HG02642 (cell line): ENCODE measurements around the gene TRMT10C.
A peak's percentile ranks its signal among the peaks of the same experiment; 100 is the strongest.
"Not testable (repeated sequence)": the region's sequence is repeated elsewhere in the genome, so short reads cannot be mapped to it uniquely, and the experiment has no call there.

ENCODE experiments used
- ATAC-seq: cut with Tn5 transposase; IDR thresholded peaks from one replicate; pipeline ENCODE4 v1.9.1; 2021; ENCODE audit warnings: mild to moderate bottlenecking; ENCODE audit not compliant: unreplicated experiment, poor library complexity

The TRMT10C gene

DNA sequence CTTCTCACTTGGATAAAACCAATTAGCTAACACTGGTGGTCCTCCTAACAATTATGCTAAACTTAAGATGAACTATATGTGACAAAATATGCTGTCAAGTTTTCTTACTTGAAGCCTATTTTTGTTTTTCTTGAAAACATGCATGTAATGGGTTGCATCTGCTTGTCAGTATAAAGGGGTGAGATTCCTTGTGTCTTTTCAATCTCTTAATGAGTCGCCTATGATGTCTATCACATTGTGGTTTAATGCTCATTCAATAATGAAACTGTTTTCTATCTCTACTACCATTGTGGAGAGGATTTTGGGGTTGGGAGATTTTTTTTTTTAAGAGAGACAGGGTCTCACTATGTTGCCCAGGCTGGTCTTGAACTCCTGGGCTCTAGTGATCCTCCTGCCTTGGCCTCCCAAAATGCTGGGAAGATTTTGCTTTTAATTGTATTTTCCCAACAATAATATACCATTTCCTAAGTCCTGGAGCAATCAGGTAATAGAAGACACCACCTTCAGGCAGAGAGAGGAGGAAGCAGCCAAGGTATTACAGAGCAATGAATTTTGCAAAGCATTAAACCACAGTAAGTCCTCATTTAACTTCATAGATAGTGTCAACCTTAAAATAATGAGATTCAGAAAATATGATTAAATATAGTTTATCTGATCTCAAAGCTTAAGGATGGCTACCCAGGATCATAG lies 17.4 kb upstream of the TRMT10C start:
- no peak for ATAC-seq

DNA sequence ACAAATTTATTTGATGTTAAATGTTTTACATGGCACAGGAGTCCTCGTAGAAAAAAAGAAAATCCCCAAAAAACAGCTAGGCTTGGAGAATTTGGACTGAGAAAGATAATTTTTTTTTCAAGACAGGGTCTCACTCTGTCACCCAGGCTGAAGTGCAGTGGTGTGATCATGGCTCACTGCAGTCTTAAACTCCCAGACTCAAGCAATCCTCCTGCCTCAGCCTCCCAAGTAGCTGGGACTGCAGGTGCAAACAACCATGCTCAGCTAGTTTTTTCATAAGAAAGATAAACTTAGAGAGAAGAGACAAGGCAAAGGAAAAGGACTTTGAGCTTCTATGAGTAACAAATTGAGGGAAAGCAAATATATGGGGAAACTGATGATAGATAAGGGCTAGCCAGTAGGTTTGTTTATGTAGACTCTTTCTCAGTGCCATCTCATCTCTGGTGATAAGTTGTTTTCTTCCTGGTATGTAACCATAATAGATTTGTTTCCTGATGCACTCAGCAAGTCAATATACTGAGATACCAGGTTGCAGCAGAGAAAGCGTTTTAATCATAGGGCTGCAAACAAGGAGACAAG lies 13.1 kb upstream of the TRMT10C start:
- no peak for ATAC-seq

DNA sequence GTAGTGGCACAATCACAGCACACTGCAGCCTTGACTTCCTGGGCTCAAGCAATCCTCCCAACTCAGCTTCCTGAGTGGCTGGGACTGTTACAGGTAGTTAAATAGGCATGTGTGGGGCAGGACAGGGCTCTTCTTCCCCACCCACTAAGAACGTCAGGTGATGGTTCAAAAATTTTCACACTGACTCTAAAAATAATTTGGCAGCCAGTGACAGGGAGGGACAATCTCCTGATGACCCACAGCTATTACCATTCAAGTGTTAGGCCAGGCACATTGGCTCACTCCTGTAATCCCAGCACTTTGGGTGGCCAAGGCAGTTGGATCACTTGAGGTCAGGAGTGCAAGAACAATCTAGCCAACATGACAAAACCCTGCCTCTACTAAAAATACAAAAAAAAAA lies 12.2 kb upstream of the TRMT10C start:
- ATAC-seq = no peak

DNA sequence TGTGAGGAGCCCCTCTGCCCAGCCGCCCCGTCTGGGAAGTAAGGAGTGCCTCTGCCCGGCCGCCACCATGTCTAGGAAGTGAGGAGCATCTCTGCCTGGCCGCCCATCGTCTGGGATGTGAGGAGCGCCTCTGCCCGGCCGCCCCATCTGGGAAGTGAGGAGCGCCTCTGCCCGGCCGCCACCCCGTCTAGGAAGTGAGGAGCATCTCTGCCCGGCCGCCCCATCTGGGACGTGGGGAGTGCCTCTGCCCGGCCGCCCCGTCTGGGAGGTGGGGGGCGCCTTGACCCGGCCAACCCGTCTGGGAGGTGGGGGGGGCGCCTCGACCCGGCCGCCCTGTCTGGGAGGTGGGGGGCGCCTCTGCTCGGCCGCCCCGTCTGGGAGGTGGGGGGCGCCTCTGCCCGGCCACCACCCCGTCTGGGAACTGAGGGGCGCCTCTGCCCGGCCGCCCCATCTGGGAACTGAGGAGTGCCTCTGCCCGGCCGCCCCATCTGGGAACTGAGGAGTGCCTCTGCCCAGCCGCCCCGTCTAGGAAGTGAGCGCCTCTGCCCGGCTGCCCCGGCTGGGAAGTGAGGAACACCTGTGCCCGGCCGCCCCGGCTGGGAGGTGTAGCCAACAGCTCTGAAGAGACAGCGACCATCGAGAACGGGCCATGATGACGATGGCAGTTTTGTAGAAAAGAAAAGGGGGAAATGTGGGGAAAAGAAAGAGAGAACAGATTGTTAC lies 10.1 kb upstream of the TRMT10C start:
- not testable (repeated sequence) for ATAC-seq

DNA sequence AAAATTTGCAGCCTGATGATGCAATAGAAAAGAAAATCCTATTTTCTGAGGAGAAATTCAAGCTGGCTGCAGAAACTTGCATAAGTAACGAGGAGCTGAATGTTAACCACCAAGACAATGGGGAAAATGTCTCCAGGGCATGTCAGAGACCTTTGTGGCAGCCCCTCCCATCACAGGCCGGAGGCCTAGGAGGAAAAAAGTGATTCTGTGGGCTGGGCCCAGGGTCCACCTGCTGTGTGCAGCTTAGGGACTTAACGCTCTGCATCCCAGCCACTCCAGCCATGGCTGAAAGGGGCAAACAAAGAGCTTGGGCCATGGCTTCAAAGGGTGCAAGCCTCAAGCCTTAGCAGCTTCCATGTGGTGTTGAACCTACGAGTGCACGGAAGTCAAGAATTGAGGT lies 8.3 kb upstream of the TRMT10C start:
- not testable (repeated sequence) for ATAC-seq

DNA sequence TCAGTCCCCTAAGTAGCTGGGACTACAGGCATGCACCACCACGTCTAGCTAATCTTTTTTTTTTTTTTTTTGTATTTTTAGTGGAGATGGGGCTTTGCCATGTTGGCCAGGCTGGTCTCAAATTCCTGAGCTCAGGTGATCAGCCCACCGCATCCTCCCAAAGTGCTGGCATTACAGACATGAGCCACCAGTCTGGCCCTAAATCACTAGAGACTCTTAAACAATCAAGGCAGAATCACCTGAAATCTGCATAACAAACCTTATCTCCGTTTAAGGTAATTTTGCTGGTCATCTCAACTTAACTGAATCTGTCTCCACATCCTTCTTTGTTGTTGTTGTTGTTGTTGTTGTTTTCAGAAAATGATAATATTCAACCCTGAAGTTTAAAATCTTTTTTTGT lies 5.6 kb upstream of the TRMT10C start:
- no peak for ATAC-seq

DNA sequence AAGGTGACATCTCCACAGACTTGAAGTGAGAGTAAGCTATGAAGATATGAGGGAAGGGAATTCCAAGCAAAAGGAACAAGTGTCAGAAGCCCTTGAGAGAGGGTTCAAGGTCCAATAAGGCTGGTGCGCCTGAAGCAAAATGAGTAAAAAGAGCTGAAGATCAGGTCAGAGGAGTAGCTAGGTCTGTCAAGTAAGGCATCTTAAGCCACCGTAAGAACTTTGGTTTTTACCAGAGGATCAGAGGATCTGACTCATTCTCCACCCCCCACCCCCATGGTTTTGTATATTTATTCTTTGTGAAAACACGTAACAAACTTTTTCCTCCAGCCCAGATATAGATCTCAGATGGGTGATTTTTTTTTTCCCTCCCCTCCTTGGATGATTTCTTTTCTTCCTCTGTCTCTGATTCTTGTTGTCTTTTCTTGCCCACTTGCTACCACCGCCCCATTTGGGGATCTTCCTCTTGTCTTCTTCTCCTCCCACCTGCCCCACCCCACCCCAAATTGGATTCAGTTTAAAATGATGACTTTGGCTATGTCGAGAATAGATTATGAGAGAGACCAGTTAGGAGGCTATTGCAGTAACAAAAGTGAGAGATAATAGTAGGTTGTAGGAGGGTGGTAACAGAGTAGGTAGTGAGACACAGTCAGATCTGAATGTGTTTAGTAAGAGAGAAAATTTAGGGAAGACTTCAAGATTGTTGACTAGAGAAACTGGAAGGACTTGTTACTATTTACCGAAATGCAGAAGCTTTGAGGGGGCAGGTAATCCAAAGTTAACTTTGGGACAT lies 6.1 kb downstream of the TRMT10C start:
- no peak for ATAC-seq

DNA sequence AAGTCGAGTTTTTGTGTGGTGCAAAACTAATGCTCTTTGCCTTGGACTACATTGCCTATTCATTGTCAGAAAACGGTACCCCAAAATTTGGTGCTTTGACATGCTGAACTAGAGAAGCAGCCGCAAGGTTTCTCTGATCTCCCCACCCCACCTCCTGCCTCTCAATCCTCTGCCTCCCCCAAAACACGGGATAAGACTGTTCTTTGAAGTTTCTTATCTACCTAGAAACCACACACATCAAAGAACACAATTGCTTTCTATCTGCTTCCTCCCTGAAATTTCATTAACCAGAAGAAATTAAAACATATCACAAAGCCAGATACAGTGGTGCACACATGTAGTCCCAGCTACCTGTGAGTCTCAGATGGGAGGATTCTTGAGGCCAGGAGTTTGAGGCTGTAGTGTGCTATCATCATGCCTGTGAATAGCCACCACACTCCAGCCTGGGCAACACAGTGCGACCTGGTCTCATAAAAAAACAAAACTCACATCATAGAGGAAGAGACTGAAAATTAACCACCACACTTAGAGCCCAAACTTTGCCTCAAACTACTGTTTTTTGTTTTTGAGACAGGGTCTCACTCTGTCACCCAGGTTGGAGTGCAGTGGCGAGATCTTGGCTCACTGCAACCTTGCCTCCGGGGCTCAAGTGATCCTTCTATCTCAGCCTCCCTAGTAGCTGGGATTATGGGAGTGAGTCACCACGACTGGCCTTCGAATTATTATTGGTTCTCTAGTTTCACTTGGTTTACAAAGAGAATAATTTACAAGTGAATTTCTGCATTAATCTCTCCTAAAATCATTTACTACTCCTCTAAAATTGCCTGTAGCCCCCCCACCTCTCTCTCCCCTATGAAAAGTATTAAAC lies 9.6 kb downstream of the TRMT10C start:
- no peak for ATAC-seq

DNA sequence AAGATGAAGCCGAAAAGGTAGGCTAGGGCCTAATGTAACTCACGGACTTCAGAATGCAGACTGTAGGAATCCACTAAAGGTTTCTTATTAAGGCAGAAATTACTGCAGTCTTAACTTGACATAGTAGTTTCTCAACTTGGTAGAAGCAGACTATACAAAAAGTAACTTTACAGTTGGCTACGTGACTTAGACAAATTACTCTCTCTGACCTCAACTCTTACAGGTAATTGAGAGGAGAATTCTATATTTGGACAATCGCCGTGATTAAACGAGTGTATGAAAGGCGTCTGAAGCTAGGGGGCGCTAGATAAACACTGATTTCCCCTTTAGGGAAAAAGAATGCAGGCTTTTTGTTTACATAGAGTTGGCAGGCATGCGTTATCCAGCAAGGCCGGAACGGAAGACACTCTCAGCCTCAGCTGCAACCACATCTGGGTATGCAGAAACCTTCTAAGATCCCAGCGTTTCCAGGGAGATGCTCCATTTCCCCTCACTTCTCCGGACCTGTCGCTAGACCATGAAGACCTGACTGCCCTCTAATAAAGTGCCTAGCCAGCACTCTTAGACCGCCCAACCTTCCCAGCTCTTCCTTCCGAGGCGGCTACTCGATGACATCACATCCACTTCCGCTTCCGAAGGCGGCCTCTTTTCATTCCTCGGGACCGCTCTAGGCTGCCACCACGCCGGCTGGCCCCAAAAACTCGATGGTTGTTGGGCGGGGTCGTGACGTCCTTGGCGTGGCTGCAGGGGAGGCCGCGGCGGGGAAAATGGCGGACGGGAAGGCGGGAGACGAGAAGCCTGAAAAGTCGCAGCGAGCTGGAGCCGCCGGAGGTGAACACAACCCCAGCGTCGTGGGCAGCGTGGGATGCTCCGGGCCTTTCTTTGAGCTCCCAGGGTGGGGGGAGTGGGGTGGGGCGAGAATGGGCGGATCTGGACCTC lies 12.1 kb downstream of the TRMT10C start, which contains the start of gene PCNP:
Gene PCNP (plus strand): TSS at position 732 of the 939 bp plus-strand sequence. CDS start 36 bp downstream, at position 768.
- ATAC-seq = peak; percentile 89

DNA sequence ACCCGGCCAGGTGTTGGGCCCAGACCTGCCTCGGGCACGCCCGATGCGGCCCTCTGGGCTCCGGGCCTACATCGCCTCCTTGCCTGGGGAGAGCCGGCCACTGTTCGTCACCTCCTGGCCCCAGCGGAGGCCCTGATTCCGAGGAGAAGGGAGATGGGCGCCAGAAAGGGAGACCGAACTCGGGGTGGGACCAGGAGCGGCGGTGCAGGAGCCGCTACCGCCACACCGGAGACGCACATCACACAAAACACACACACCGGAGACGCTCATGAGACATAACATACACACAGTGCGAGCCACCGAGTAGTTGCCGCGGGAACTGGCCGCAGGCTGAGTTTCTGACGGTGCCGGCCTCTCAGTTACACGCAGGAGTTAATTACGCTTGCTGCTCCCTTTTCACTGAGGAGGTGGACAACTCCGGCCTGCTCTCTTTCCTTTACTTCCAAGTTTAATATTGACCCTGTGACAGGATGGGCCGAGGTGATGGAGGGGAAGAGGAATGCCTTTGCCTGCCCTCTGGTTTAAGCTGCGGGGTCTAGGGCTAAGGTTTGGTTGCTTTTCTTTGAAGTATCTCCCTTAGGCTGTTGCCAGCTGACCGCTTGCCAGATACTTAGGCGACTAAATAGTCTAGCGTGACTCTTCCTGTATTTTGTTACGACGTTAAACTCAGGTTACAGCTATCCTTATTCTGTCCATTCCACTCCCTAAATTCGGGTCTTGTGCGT lies 12.9 kb downstream of the TRMT10C start:
- ATAC-seq = peak; percentile 52

DNA sequence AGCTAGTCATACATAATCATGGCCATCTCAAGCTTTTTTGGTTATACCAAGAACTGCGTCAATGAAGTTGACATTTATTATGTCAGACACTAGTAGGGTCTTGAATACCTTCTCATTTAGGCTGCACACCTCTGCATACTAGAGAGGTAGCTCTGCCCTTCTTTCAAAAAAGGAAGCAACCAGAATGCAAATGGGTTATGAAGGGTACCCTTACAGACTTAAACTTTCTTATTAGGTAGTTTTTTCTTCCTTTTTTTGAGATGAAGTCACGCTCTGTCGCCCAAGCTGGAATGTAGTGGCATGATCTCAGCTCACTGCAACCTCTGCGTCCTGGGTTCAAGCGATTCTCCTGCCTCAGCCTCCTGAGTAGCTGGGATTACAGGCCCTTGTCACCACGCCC lies 15.6 kb downstream of the TRMT10C start:
- ATAC-seq = no peak

DNA sequence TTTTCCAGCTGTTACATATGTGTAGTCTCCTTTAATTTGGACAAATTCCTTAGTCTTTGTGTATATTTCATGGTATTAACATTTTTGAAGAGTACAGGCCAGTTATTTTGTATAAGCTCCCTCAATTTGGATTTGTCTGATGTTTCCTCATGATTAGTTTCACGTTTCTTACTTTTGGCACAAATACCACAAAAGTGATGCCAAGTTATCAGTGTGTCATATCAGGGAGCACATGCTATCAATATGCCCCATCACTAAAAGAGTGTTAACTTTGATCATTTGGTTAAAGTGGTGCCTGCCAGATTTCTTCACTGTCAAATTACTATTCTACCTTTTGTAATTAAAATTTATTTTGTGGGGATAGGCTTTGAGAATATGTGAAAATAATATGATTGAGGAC lies 26.9 kb downstream of the TRMT10C start:
- no peak for ATAC-seq

DNA sequence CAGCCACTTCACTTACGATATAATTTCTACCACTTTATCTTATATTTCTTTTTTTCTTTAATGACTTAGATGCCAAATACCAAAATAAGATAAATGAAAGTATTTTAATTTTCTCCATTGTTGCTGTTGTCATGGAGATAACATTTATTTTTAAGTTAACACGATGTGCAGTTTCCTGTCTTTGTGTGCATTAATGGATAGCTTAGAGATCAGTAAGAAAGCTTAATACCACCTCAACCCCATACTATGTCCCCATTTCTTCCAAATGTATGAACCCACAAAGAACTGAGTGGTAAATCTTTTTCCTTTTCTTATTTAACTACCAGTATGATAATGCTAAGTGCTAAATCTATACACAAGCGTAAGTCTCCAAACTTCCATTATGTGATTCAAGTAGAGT lies 29.4 kb downstream of the TRMT10C start:
- no peak for ATAC-seq

DNA sequence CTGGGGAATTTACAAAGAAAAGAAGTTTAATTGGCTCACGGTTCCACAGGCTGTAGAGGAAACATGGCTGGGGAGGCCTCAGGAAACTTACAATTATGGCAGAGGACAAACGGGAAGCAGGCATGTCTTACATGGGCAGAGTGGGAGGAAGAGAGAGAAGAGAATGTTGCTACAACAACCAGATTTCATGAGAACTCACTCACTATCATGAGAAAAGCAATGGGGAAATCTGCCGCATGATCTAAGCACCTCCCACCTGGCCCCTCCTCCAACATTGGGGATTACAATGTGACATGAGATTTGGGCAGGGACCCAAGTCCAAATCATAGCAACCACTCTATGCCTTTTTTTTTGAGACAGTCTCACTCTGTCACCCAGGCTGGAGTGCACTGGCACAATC lies 41.1 kb downstream of the TRMT10C start:
- ATAC-seq = no peak

DNA sequence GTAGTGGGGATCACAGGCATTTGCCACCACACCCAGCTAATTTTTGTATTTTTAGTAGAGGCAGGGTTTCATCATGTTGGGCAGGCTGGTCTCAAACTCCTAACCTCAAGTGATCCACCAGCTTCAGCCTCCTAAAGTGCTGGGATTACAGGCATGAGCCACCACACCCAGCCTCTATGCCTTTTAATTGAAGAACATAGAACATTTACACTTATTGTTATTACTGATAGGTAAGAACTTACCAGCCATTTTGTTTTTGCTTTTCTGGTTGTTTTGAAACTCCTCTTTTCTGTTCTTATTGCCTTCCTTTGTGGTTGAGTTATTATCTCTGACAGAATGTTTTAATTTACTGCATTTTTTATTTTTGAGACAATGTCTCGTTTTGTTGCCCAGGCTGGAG lies 41.5 kb downstream of the TRMT10C start:
- ATAC-seq = no peak

DNA sequence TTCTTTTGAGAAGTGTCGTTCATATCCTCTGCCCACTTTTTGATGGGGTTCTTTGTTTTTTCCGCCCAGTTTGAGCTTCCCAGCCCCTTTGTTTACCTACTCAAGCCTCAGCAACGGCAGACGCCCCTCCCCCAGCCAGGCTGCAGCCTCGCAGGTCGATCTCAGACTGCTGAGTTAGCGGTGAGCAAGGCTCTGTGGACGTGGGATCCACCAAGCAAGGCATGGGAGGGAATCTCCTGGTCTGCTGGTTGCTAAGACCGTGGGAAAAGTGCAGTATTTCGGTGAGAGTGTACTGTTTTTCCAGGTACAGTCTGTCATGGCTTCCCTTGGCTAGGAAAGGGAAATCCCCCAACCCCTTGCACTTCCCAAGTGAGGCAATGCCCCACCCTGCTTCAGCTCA lies 43.7 kb downstream of the TRMT10C start:
- not testable (repeated sequence) for ATAC-seq

DNA sequence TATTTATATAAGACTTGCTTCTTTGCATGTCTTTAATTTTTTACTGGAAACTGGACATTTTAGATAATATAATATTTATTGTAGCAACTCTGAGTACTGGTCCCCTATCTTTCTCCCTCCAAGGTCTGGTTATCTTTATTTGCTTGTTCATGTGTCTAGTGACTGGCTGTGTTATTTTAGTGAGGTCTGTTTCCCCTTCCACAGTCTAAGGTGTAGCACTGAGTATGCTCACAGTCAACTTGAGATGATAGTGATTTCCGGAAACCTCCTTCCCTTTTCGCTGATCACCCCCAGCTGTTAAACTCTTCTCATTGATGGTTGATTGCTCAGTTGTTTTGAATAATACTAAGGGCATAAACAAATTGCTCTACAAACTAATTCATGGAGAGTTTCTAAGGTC lies 49.4 kb downstream of the TRMT10C start:
- ATAC-seq = no peak

DNA sequence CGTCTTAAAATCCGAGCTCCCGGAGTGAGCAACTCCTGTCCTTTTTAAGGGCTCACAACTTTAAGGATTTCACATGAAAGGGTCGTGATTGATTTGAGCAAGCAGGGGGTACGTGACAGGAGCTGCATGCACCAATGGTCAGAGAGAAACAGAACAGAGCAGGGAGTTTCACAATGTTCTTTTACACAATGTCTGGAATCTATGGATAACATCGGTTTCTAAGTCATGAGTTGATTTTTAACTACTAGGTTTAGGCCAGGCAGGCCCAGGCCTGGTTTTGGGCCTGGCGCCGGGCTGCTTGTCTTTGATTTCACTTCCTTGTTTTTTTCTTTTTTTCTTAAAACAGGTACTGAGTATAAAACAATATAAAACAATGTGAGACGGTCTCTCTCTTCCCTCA lies 51.3 kb downstream of the TRMT10C start:
- not testable (repeated sequence) for ATAC-seq
